NCI-H524 treated with DMSO at 0.1 percent for 48 hours (cell line): ENCODE data around the gene KCTD21.

Experiments
- DNase-seq: peaks from one replicate; lab custom pipeline; 2025; lab: John Stamatoyannopoulos, UW

The KCTD21 gene

GRCh38 chr11:78218707-78219492, 30.5 kb upstream of the KCTD21 start:
- DNase-seq: no peak

GRCh38 chr11:78217650-78218541, 29.5 kb upstream of the KCTD21 start:
- DNase-seq: no peak

GRCh38 chr11:78216571-78217287, 28.3 kb upstream of the KCTD21 start:
- DNase-seq: no peak

- no peak for DNase-seq
Measured at GRCh38 chr11:78216021-78216420, 27.6 kb upstream of the KCTD21 start.

GRCh38 chr11:78214331-78215194, 26.1 kb upstream of the KCTD21 start:
- DNase-seq: no peak

GRCh38 chr11:78213526-78214330, 25.3 kb upstream of the KCTD21 start:
- no peak for DNase-seq

- no peak for DNase-seq
Measured at GRCh38 chr11:78212586-78213371, 24.4 kb upstream of the KCTD21 start.

- DNase-seq: no peak
Measured at GRCh38 chr11:78211565-78211964, 23.1 kb upstream of the KCTD21 start.

GRCh38 chr11:78210000-78210608, 21.7 kb upstream of the KCTD21 start:
- no peak for DNase-seq

- DNase-seq: no peak
Measured at GRCh38 chr11:78209478-78209877, 21.1 kb upstream of the KCTD21 start.

- no peak for DNase-seq
Measured at GRCh38 chr11:78208257-78209165, 20.1 kb upstream of the KCTD21 start.

- DNase-seq: no peak
Measured at GRCh38 chr11:78207532-78208256, 19.3 kb upstream of the KCTD21 start.

GRCh38 chr11:78205691-78206090, 17.3 kb upstream of the KCTD21 start:
- no peak for DNase-seq

GRCh38 chr11:78205256-78205655, 16.8 kb upstream of the KCTD21 start:
- no peak for DNase-seq

- no peak for DNase-seq
Measured at GRCh38 chr11:78203184-78203583, 14.8 kb upstream of the KCTD21 start.

- DNase-seq: no peak
Measured at GRCh38 chr11:78202733-78203167, 14.3 kb upstream of the KCTD21 start.

- DNase-seq: no peak
Measured at GRCh38 chr11:78201096-78201818, 12.8 kb upstream of the KCTD21 start.
